H1 (cell line): Measurements from ENCODE around the gene SMYD3. TPM values are rescaled to one million over a fixed set of nuclear protein-coding genes. Genes with fewer than 3 reads are reported as not detected.

Experiments used
- CTCF ChIA-PET: fragments of 300-600 bp; sonication (Branson Sonifier 250); formaldehyde crosslinking; loops from one replicate; lab custom pipeline; 2021; ENCODE audit not compliant: partially characterized antibody; lab: Charles Lee
- POLR2A ChIA-PET: fragments of 300-600 bp; sonication (Branson Sonifier 250); formaldehyde crosslinking; loops from one replicate; lab custom pipeline; 2021; ENCODE audit warnings: inconsistent platforms; ENCODE audit not compliant: partially characterized antibody; lab: Charles Lee
- DNase-seq, 2 experiments: peaks; one replicate each; pipeline versions ENCODE4 v3.0.0 to v3.0.0-alpha.2; 2010 to 2022; ENCODE audit warnings: low spot score in 2 of 2, low read depth in 1 of 2, mixed read lengths in 1 of 2
- FAIRE-seq: peaks from 2 replicates; lab custom pipeline; 2011; peaks lifted over from hg19 to GRCh38; lab: Jason Lieb, UNC
- H2AFZ ChIP-seq: 2 replicates; pipeline ENCODE4 v1.8.1; 2012; ENCODE audit warnings: low read length, inconsistent platforms
- H2AK5ac ChIP-seq: 2 replicates; pipeline ENCODE4 v1.6.1; 2013; ENCODE audit warnings: low read depth, low read length
- H2BK120ac ChIP-seq: replicated peaks from 2 replicates; pipeline ENCODE3; 2013; ENCODE audit warnings: low read depth, low read length, inconsistent platforms
- H2BK12ac ChIP-seq: 2 replicates; pipeline ENCODE4 v1.6.1; 2013; ENCODE audit warnings: low read depth, low read length
- H2BK15ac ChIP-seq: 2 replicates; pipeline ENCODE4 v1.6.1; 2013; ENCODE audit warnings: low read length
- H2BK20ac ChIP-seq: 2 replicates; pipeline ENCODE4 v1.6.1; 2013; ENCODE audit warnings: low read length
- H2BK5ac ChIP-seq: 2 replicates; pipeline ENCODE4 v1.6.1; 2013; ENCODE audit warnings: low read depth, low read length
- H3K14ac ChIP-seq: 2 replicates; pipeline ENCODE4 v1.6.1; 2013; ENCODE audit warnings: inconsistent platforms; ENCODE audit not compliant: insufficient read length
- H3K18ac ChIP-seq: 2 replicates; pipeline ENCODE4 v1.6.1; 2013; ENCODE audit warnings: low read length; ENCODE audit errors: extremely low read depth
- H3K23ac ChIP-seq: 2 replicates; pipeline ENCODE4 v1.6.1; 2013; ENCODE audit warnings: inconsistent platforms; ENCODE audit not compliant: insufficient read length
- H3K23me2 ChIP-seq: 2 replicates; pipeline ENCODE4 v1.6.1; 2013; ENCODE audit warnings: low read depth, low read length
- H3K27ac ChIP-seq: 2 replicates; pipeline ENCODE4 v1.6.1; 2011; ENCODE audit warnings: low read depth, low read length, inconsistent platforms
- H3K27me3 ChIP-seq, 4 experiments: replicated peaks in 1 of 4; 1 replicate in 1 of 4; 2 replicates in 3 of 4; pipeline versions ENCODE4 v1.6.1 to v1.8.1; 2011 to 2013; ENCODE audit warnings: low read length in 3 of 4, mild to moderate bottlenecking in 3 of 4, inconsistent platforms in 2 of 4, mixed read lengths in 2 of 4, moderate library complexity in 1 of 4; ENCODE audit not compliant: control insufficient read depth in 3 of 4, insufficient read depth in 3 of 4; ENCODE audit errors: extremely low read depth in 1 of 4
- H3K36me3 ChIP-seq, 4 experiments: 2 replicates each; pipeline versions ENCODE4 v1.6.1 to v1.8.1; 2011 to 2013; ENCODE audit warnings: mild to moderate bottlenecking in 4 of 4, low read length in 3 of 4, moderate library complexity in 2 of 4, control low read depth in 1 of 4, inconsistent platforms in 1 of 4; ENCODE audit not compliant: insufficient read depth in 4 of 4, control insufficient read depth in 2 of 4
- H3K4ac ChIP-seq: replicated peaks from 2 replicates; pipeline ENCODE3; 2013; ENCODE audit warnings: low read length, low read depth, mixed read lengths, inconsistent platforms; ENCODE audit not compliant: insufficient read length
- H3K4me1 ChIP-seq, 4 experiments: replicated peaks in 1 of 4; 1 replicate in 1 of 4; 2 replicates in 3 of 4; pipeline versions ENCODE4 v1.6.1 to v1.8.1; 2011 to 2013; ENCODE audit warnings: low read length in 3 of 4, inconsistent platforms in 2 of 4, mixed read lengths in 1 of 4; ENCODE audit not compliant: insufficient read depth in 4 of 4, control insufficient read depth in 3 of 4
- H3K4me2 ChIP-seq, 2 experiments: 2 replicates each; pipeline versions ENCODE4 v1.6.1 to v1.8.1; 2011 to 2013; ENCODE audit warnings: low read depth in 2 of 2, low read length in 2 of 2, control low read depth in 1 of 2, inconsistent platforms in 1 of 2, mild to moderate bottlenecking in 1 of 2; ENCODE audit not compliant: insufficient read depth in 1 of 2
- H3K4me3 ChIP-seq, 4 experiments: fragments of 200-600, 300-600 bp in 1 of 4; sonication (generic), shearing (Covaris generic), sonication (Bioruptor Twin) in 1 of 4; 2 replicates each; pipeline versions ENCODE4 v1.5.1 to v1.8.1; 2011 to 2016; ENCODE audit warnings: low read length in 4 of 4, low read depth in 3 of 4, control low read depth in 2 of 4, inconsistent platforms in 2 of 4, mild to moderate bottlenecking in 2 of 4, mixed read lengths in 1 of 4, moderate library complexity in 1 of 4; ENCODE audit not compliant: insufficient read depth in 2 of 4; ENCODE audit errors: extremely low read depth in 1 of 4
- H3K56ac ChIP-seq: replicated peaks from 2 replicates; pipeline ENCODE3; 2013; ENCODE audit warnings: low read depth, mild to moderate bottlenecking, mixed read lengths, low read length, inconsistent platforms; ENCODE audit not compliant: insufficient read length
- H3K79me1 ChIP-seq: 2 replicates; pipeline ENCODE4 v1.6.1; 2013; ENCODE audit warnings: low read depth, low read length, control low read depth
- H3K79me2 ChIP-seq, 2 experiments: 2 replicates each; pipeline versions ENCODE4 v1.6.1 to v1.8.1; 2012 to 2013; ENCODE audit warnings: low read length in 2 of 2, mild to moderate bottlenecking in 2 of 2, inconsistent platforms in 1 of 2; ENCODE audit not compliant: insufficient read depth in 2 of 2, control insufficient read depth in 1 of 2
- H3K9ac ChIP-seq, 4 experiments: replicated peaks in 1 of 4; 1 replicate in 1 of 4; 2 replicates in 3 of 4; pipeline versions ENCODE4 v1.6.1 to v1.8.1; 2011 to 2013; ENCODE audit warnings: low read depth in 3 of 4, low read length in 3 of 4, control low read depth in 2 of 4, mild to moderate bottlenecking in 2 of 4, moderate library complexity in 2 of 4, inconsistent platforms in 1 of 4; ENCODE audit errors: extremely low read depth in 1 of 4
- H3K9me3 ChIP-seq, 2 experiments: 2 replicates each; pipeline versions ENCODE4 v1.6.1 to v1.8.1; 2012 to 2013; ENCODE audit warnings: mild to moderate bottlenecking in 2 of 2, moderate library complexity in 2 of 2, control low read depth in 1 of 2, inconsistent platforms in 1 of 2, low read depth in 1 of 2, low read length in 1 of 2, mixed read lengths in 1 of 2; ENCODE audit not compliant: insufficient read depth in 2 of 2
- H4K20me1 ChIP-seq, 2 experiments: replicated peaks in 1 of 2; 2 replicates each; pipeline versions ENCODE3 to v1.8.1; 2011 to 2013; ENCODE audit warnings: inconsistent platforms in 2 of 2, low read length in 2 of 2, mild to moderate bottlenecking in 1 of 2; ENCODE audit not compliant: insufficient read depth in 2 of 2, control insufficient read depth in 1 of 2
- H4K5ac ChIP-seq: 2 replicates; pipeline ENCODE4 v1.6.1; 2013; ENCODE audit warnings: low read length, low read depth, mixed read lengths, inconsistent platforms; ENCODE audit not compliant: insufficient read length
- H4K8ac ChIP-seq: 2 replicates; pipeline ENCODE4 v1.8.0; 2013; ENCODE audit warnings: mild to moderate bottlenecking, moderate library complexity, low read length, inconsistent platforms; ENCODE audit not compliant: insufficient read depth; ENCODE audit errors: extremely low read depth
- H4K91ac ChIP-seq: replicated peaks from 2 replicates; pipeline ENCODE3; 2013; ENCODE audit warnings: low read length, mixed read lengths, inconsistent platforms; ENCODE audit not compliant: insufficient read length
- CBX5 ChIP-seq: fragments of 300-800, 300-1000 bp; sonication (generic); IDR thresholded peaks from 2 replicates; pipeline ENCODE4 v1.7.1; 2016; ENCODE audit warnings: antibody characterized with exemption, low read length, low read depth
- EP300 ChIP-seq, 2 experiments: IDR thresholded peaks; 1 replicate in 1 of 2; 2 replicates in 1 of 2; pipeline ENCODE4 v1.6.1; 2011 to 2012; ENCODE audit warnings: low read depth in 2 of 2, low read length in 2 of 2, mild to moderate bottlenecking in 2 of 2, borderline replicate concordance in 1 of 2, inconsistent platforms in 1 of 2, moderate library complexity in 1 of 2
- EZH2 ChIP-seq: fragments of 200-600 bp; sonication (generic); IDR thresholded peaks from 2 replicates; pipeline ENCODE4 v1.7.1; 2012; ENCODE audit warnings: low read depth, mild to moderate bottlenecking, moderate library complexity, low read length, inconsistent platforms; ENCODE audit not compliant: severe bottlenecking
- HDAC2 ChIP-seq, 2 experiments: fragments of 300-600 bp in 1 of 2; sonication (generic) in 1 of 2; IDR thresholded peaks; 2 replicates each; pipeline ENCODE4 v1.6.1; 2011 to 2012; ENCODE audit warnings: low read depth in 2 of 2, low read length in 2 of 2, mild to moderate bottlenecking in 2 of 2, moderate library complexity in 2 of 2, borderline replicate concordance in 1 of 2, inconsistent platforms in 1 of 2
- NANOG ChIP-seq: IDR thresholded peaks from 2 replicates; pipeline ENCODE4 v1.6.1; 2011; ENCODE audit warnings: low read length, low read depth, mild to moderate bottlenecking, inconsistent platforms; ENCODE audit not compliant: insufficient read depth, poor library complexity, severe bottlenecking
- RAD21 ChIP-seq, 2 experiments: IDR thresholded peaks in 1 of 2; conservative IDR thresholded peaks in 1 of 2; 2 replicates each; pipeline ENCODE4 v1.6.1; 2011; ENCODE audit warnings: low read depth in 2 of 2, low read length in 2 of 2, improper control_type of control experiment in 1 of 2, inconsistent platforms in 1 of 2, mild to moderate bottlenecking in 1 of 2, moderate library complexity in 1 of 2
- RNF2 ChIP-seq: fragments of 200-900, 300-1000 bp; sonication (generic); IDR thresholded peaks from 2 replicates; pipeline ENCODE4 v1.7.1; 2016; ENCODE audit warnings: borderline replicate concordance, low read depth, mild to moderate bottlenecking, antibody characterized with exemption, low read length; ENCODE audit not compliant: poor library complexity, severe bottlenecking; ENCODE audit errors: missing control alignments
- SP1 ChIP-seq: IDR thresholded peaks from 2 replicates; pipeline ENCODE4 v1.6.1; 2011; ENCODE audit warnings: low read depth, low read length
- TCF12 ChIP-seq: IDR thresholded peaks from 2 replicates; pipeline ENCODE4 v1.6.1; 2011; ENCODE audit warnings: low read depth, mild to moderate bottlenecking, low read length
- WGBS, 2 experiments: shearing (Covaris generic) in 1 of 2; methylation state at CpG; one replicate each; pipeline versions ENCODE4 v1.1.6 to v1.1.7; 2013 to 2015; ENCODE audit warnings: low lambda C conversion rate in 2 of 2, mixed read lengths in 2 of 2, inconsistent platforms in 1 of 2, low coverage in 1 of 2, missing lambda C conversion rate in 1 of 2; ENCODE audit not compliant: insufficient replicate concordance in 2 of 2, insufficient coverage in 1 of 2, insufficient read length in 1 of 2; ENCODE audit errors: extremely low coverage in 1 of 2, missing lambda C conversion rate in 1 of 2; 5-methylcytosine and 5-hydroxymethylcytosine counted together
- polyA plus RNA-seq, 7 experiments: library from polyadenylated mRNA; depleted of rRNA in 3 of 7; stranded (reverse) in 5 of 7; unstranded in 2 of 7; fragments of >200 nt in 5 of 7; fragments of 200-250 nt in 2 of 7; gene quantifications; 1 replicate in 5 of 7; 2 replicates in 1 of 7; 4 replicates in 1 of 7; pipeline versions ENCODE4 v1.2.1 to v1.2.3, GENCODE V29; 2011 to 2013; ENCODE audit warnings: missing spikeins in 2 of 7, mixed read lengths in 2 of 7
- total RNA-seq: library from RNA; stranded (reverse); fragmentation: NEBNext Ultra II Directional; extraction: Animal tissue kit (Norgen Biotek cat#: 25700); gene quantifications from 2 replicates; pipeline ENCODE4 v1.2.1, GENCODE V29; 2021

The SMYD3 gene
- total and polyA plus RNA-seq, 2 of the 8 experiments (the other 6 are each of a cell fraction or from before 2014, with no cell fraction given), result 17.3 to 25.4 TPM

DNA sequence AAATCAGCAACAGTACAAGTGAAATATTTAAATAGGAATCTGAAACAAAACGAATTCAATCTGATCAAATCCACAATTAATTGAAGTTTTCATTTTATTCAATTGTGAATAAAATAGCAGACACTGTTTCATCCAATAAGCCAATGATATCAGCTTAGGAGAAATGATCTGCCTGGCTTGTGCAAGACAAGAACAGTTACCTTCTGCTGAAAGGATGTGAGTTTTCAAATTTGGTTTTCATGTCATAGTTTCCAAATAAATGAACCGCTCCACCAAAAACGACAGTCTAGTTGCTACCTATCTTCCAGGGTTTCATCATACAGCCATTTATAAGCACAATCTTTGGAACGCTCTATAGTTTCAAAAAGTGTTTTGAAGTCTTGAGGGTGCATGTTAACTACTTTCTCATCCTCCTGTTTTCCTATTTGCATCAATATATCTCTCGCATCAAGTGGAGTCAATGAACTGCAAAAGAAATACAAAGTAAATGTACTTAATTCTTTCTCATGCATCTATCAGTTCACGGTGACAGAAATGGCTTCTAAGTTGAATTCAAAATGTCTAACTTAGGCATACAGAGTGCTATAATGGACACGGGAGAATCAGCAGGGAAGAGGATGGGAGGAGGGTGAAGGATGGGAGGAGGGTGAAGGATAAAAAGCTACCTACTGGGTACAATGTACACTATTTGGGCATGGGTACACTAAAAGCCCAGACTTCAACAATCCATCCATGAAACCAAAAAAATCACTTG, 33.8 kb upstream of the SMYD3 start:
- FAIRE-seq (no peak), DNase-seq (no peak)
- ChIA-PET CTCF (interaction anchor here (1.2 to 1.5 kb wide), 2 partner anchors 9 to 43 kb away, joined by 3 read pairs; no protein-coding TSS in a partner anchor), POLR2A (no interaction called here)
- Histone ChIP-seq H3K23me2 (no peaks in the 10 kb centered on the region), H2BK12ac (no peak overlapping the region), H3K9ac (no peak overlapping the region), H2AFZ (no peak overlapping the region), H3K79me2 (no peaks in the 10 kb centered on the region), H3K79me1 (no peaks in the 10 kb centered on the region), H3K14ac (no peak overlapping the region), H3K18ac (no peak overlapping the region), H3K4ac (no peak overlapping the region), H2BK5ac (no peak overlapping the region), H3K4me3 (no peak overlapping the region), H2BK15ac (no peak overlapping the region), H4K91ac (no peak overlapping the region), H3K4me1 (no peaks in the 10 kb centered on the region), H3K27me3 (no peaks in the 10 kb centered on the region), H2BK20ac (no peak overlapping the region), H4K20me1 (peaks cover 0 to 2% of the 10 kb centered on the region in 2 experiments), H2BK120ac (no peak overlapping the region), H3K56ac (no peak overlapping the region), H3K36me3 (peaks cover 3 to 36% (median 13%) of the 10 kb centered on the region in 4 experiments; a peak in 7 of 8 replicates), H3K27ac (no peak overlapping the region), H3K4me2 (no peak overlapping the region), H2AK5ac (no peak overlapping the region), H3K23ac (no peak overlapping the region), H4K5ac (no peak overlapping the region), H3K9me3 (no peaks in the 10 kb centered on the region), H4K8ac (no peak overlapping the region)
- WGBS, 2 experiments, result 85% methylated on average over 7 of the region's 7 CpGs; no CpG with 5 or more reads in 1 of the 2 experiments
- TF ChIP-seq EZH2, result no peak
- TF ChIP-seq HDAC2 (IDR thresholded peaks at IDR 0.05; ENCODE audit: borderline replicate concordance in 1 of 2, low read depth in 2 of 2, low read length in 2 of 2), result no peak
- no peak for TF ChIP-seq CBX5
- no peak for TF ChIP-seq RNF2
- no peak for TF ChIP-seq NANOG
- TF ChIP-seq RAD21 (IDR thresholded peaks at IDR 0.05 in 1 of 2, conservative IDR thresholded peaks at IDR 0.05 in 1 of 2; ENCODE audit: low read depth in 2 of 2, low read length in 2 of 2), result no peak
- TF ChIP-seq EP300 (IDR thresholded peaks at IDR 0.05; ENCODE audit: borderline replicate concordance in 1 of 2, low read depth in 2 of 2, low read length in 2 of 2), result no peak
- TF ChIP-seq TCF12, result no peak
- no peak for TF ChIP-seq SP1
